Measurements from ENCODE around the gene PTRHD1.

- TF ChIP-seq, protein P1, sequence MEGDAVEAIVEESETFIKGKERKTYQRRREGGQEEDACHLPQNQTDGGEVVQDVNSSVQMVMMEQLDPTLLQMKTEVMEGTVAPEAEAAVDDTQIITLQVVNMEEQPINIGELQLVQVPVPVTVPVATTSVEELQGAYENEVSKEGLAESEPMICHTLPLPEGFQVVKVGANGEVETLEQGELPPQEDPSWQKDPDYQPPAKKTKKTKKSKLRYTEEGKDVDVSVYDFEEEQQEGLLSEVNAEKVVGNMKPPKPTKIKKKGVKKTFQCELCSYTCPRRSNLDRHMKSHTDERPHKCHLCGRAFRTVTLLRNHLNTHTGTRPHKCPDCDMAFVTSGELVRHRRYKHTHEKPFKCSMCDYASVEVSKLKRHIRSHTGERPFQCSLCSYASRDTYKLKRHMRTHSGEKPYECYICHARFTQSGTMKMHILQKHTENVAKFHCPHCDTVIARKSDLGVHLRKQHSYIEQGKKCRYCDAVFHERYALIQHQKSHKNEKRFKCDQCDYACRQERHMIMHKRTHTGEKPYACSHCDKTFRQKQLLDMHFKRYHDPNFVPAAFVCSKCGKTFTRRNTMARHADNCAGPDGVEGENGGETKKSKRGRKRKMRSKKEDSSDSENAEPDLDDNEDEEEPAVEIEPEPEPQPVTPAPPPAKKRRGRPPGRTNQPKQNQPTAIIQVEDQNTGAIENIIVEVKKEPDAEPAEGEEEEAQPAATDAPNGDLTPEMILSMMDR (IDR thresholded peaks at IDR 0.05), result no peak
- no peak for TF ChIP-seq POLR2A (IDR thresholded peaks at IDR 0.05; ENCODE audit: low read depth)
Measured at GRCh38 chr2:24825883-24826772, 32.9 kb upstream of the PTRHD1 start.

All from esophagus muscularis mucosa (tissue), 3 donors.